K562 (cell line): ENCODE measurements around the gene SLC7A10. TPM values are rescaled to one million over a fixed set of nuclear protein-coding genes. Genes with fewer than 3 reads are reported as not detected.

Source experiments
- polyA plus RNA-seq, 8 experiments: library from polyadenylated mRNA; depleted of rRNA in 4 of 8; stranded (reverse) in 5 of 8; unstranded in 3 of 8; fragments of >200 nt; fragmentation: Nextera tagmentation in 2 of 8; fragmentation: Illumina TruSeq in 1 of 8; extraction: Ambion mirVana in 2 of 8; extraction: Trizol in 1 of 8; gene quantifications; 2 replicates each; pipeline versions ENCODE4 v1.2.1 to v1.2.3, GENCODE V29; 2011 to 2014; ENCODE audit warnings: inconsistent platforms in 1 of 8, missing spikeins in 1 of 8
- total RNA-seq, 7 experiments: library from RNA; depleted of rRNA in 6 of 7; stranded (reverse); fragments of >200 nt in 6 of 7; fragmentation: Illumina TruSeq in 2 of 7; extraction: Trizol in 2 of 7; gene quantifications; 2 replicates each; pipeline versions ENCODE4 v1.2.1 to v1.2.3, GENCODE V29; 2011 to 2021; ENCODE audit warnings: low replicate concordance in 1 of 7
- TF ChIP-seq, protein P1 (sequence below): fragments of 450-650 bp; IDR thresholded peaks from 2 replicates; pipeline ENCODE4 v1.6.1; 2016; ENCODE audit warnings: mild to moderate bottlenecking, moderate library complexity
- TF ChIP-seq, protein P2 (sequence below): fragments of 450-650 bp; IDR thresholded peaks from 2 replicates; pipeline ENCODE4 v1.6.1; 2016; ENCODE audit warnings: missing biosample characterization, missing genetic modification characterization
- TF ChIP-seq, protein P3 (sequence below): sonication (generic); formaldehyde crosslinking; IDR thresholded peaks from 2 replicates; pipeline ENCODE4 v1.8.0; 2022; ENCODE audit warnings: missing genetic modification reagents, mild to moderate bottlenecking, moderate library complexity, borderline replicate concordance
- TF ChIP-seq, protein P4 (sequence below), 2 experiments: fragments of 250-450 bp in 1 of 2; fragments of 450-650 bp in 1 of 2; sonication (Bioruptor Pico) in 1 of 2; IDR thresholded peaks; 2 replicates each; pipeline versions ENCODE4 v1.6.1 to v1.8.0; 2016 to 2021; ENCODE audit warnings: mild to moderate bottlenecking in 2 of 2, moderate library complexity in 2 of 2, missing compliant biosample characterization in 1 of 2, missing genetic modification characterization in 1 of 2
- TF ChIP-seq, protein P5 (sequence below): fragments of 250-450 bp; sonication (Bioruptor Pico); IDR thresholded peaks from 2 replicates; pipeline ENCODE4 v1.4.0; 2020

The SLC7A10 gene
- total and polyA plus RNA-seq, 9 of the 15 experiments (the other 6 are each of a cell fraction or from before 2014, with no cell fraction given): 0.07 TPM; not detected in 8

DNA sequence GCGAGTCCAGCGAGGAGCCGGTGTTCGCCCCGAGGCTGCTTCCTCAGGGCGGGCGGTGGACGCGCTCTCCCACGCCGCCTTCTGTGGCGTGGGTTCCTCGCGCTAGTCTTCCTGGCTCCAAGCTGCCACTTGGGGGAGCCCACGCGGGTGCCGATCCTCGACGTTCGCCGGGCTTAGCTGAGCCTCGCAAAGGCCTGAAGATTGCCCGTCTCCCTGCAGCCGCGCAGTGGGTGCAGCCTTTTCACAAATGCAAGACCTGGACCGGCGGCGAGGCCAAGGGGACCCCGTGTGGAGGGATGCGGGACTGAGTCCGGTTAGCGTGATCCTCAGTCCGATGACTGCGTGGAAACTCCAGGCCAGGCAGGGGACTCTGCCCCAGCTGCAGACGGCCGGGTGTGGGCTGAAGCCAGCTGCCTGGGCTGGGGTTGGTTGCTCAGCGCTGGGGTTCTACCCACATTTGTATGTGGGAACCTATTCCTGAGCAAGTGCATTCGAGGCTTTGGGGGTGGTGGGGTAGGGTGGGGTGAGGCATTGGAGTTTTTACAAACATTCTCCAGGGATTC is 48.2 kb downstream of the SLC7A10 start (continued):
- TF ChIP-seq, protein P1, sequence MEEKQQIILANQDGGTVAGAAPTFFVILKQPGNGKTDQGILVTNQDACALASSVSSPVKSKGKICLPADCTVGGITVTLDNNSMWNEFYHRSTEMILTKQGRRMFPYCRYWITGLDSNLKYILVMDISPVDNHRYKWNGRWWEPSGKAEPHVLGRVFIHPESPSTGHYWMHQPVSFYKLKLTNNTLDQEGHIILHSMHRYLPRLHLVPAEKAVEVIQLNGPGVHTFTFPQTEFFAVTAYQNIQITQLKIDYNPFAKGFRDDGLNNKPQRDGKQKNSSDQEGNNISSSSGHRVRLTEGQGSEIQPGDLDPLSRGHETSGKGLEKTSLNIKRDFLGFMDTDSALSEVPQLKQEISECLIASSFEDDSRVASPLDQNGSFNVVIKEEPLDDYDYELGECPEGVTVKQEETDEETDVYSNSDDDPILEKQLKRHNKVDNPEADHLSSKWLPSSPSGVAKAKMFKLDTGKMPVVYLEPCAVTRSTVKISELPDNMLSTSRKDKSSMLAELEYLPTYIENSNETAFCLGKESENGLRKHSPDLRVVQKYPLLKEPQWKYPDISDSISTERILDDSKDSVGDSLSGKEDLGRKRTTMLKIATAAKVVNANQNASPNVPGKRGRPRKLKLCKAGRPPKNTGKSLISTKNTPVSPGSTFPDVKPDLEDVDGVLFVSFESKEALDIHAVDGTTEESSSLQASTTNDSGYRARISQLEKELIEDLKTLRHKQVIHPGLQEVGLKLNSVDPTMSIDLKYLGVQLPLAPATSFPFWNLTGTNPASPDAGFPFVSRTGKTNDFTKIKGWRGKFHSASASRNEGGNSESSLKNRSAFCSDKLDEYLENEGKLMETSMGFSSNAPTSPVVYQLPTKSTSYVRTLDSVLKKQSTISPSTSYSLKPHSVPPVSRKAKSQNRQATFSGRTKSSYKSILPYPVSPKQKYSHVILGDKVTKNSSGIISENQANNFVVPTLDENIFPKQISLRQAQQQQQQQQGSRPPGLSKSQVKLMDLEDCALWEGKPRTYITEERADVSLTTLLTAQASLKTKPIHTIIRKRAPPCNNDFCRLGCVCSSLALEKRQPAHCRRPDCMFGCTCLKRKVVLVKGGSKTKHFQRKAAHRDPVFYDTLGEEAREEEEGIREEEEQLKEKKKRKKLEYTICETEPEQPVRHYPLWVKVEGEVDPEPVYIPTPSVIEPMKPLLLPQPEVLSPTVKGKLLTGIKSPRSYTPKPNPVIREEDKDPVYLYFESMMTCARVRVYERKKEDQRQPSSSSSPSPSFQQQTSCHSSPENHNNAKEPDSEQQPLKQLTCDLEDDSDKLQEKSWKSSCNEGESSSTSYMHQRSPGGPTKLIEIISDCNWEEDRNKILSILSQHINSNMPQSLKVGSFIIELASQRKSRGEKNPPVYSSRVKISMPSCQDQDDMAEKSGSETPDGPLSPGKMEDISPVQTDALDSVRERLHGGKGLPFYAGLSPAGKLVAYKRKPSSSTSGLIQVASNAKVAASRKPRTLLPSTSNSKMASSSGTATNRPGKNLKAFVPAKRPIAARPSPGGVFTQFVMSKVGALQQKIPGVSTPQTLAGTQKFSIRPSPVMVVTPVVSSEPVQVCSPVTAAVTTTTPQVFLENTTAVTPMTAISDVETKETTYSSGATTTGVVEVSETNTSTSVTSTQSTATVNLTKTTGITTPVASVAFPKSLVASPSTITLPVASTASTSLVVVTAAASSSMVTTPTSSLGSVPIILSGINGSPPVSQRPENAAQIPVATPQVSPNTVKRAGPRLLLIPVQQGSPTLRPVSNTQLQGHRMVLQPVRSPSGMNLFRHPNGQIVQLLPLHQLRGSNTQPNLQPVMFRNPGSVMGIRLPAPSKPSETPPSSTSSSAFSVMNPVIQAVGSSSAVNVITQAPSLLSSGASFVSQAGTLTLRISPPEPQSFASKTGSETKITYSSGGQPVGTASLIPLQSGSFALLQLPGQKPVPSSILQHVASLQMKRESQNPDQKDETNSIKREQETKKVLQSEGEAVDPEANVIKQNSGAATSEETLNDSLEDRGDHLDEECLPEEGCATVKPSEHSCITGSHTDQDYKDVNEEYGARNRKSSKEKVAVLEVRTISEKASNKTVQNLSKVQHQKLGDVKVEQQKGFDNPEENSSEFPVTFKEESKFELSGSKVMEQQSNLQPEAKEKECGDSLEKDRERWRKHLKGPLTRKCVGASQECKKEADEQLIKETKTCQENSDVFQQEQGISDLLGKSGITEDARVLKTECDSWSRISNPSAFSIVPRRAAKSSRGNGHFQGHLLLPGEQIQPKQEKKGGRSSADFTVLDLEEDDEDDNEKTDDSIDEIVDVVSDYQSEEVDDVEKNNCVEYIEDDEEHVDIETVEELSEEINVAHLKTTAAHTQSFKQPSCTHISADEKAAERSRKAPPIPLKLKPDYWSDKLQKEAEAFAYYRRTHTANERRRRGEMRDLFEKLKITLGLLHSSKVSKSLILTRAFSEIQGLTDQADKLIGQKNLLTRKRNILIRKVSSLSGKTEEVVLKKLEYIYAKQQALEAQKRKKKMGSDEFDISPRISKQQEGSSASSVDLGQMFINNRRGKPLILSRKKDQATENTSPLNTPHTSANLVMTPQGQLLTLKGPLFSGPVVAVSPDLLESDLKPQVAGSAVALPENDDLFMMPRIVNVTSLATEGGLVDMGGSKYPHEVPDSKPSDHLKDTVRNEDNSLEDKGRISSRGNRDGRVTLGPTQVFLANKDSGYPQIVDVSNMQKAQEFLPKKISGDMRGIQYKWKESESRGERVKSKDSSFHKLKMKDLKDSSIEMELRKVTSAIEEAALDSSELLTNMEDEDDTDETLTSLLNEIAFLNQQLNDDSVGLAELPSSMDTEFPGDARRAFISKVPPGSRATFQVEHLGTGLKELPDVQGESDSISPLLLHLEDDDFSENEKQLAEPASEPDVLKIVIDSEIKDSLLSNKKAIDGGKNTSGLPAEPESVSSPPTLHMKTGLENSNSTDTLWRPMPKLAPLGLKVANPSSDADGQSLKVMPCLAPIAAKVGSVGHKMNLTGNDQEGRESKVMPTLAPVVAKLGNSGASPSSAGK: peak; percentile 74
- TF ChIP-seq, protein P2, sequence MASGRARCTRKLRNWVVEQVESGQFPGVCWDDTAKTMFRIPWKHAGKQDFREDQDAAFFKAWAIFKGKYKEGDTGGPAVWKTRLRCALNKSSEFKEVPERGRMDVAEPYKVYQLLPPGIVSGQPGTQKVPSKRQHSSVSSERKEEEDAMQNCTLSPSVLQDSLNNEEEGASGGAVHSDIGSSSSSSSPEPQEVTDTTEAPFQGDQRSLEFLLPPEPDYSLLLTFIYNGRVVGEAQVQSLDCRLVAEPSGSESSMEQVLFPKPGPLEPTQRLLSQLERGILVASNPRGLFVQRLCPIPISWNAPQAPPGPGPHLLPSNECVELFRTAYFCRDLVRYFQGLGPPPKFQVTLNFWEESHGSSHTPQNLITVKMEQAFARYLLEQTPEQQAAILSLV (tag): no peak
- TF ChIP-seq, protein P3, sequence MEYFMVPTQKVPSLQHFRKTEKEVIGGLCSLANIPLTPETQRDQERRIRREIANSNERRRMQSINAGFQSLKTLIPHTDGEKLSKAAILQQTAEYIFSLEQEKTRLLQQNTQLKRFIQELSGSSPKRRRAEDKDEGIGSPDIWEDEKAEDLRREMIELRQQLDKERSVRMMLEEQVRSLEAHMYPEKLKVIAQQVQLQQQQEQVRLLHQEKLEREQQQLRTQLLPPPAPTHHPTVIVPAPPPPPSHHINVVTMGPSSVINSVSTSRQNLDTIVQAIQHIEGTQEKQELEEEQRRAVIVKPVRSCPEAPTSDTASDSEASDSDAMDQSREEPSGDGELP (CRISPR knock-in tag): peak; percentile 63; the same call in 1 of the 2 replicates
- TF ChIP-seq, protein P4, sequence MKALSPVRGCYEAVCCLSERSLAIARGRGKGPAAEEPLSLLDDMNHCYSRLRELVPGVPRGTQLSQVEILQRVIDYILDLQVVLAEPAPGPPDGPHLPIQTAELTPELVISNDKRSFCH (CRISPR knock-in tag; IDR thresholded peaks at IDR 0.05): no peak
- TF ChIP-seq, protein P4 (tag; IDR thresholded peaks at IDR 0.05): 0 out of 2 replicates have a peak, but pooled peaks have one; percentile 34
- TF ChIP-seq, protein P5, sequence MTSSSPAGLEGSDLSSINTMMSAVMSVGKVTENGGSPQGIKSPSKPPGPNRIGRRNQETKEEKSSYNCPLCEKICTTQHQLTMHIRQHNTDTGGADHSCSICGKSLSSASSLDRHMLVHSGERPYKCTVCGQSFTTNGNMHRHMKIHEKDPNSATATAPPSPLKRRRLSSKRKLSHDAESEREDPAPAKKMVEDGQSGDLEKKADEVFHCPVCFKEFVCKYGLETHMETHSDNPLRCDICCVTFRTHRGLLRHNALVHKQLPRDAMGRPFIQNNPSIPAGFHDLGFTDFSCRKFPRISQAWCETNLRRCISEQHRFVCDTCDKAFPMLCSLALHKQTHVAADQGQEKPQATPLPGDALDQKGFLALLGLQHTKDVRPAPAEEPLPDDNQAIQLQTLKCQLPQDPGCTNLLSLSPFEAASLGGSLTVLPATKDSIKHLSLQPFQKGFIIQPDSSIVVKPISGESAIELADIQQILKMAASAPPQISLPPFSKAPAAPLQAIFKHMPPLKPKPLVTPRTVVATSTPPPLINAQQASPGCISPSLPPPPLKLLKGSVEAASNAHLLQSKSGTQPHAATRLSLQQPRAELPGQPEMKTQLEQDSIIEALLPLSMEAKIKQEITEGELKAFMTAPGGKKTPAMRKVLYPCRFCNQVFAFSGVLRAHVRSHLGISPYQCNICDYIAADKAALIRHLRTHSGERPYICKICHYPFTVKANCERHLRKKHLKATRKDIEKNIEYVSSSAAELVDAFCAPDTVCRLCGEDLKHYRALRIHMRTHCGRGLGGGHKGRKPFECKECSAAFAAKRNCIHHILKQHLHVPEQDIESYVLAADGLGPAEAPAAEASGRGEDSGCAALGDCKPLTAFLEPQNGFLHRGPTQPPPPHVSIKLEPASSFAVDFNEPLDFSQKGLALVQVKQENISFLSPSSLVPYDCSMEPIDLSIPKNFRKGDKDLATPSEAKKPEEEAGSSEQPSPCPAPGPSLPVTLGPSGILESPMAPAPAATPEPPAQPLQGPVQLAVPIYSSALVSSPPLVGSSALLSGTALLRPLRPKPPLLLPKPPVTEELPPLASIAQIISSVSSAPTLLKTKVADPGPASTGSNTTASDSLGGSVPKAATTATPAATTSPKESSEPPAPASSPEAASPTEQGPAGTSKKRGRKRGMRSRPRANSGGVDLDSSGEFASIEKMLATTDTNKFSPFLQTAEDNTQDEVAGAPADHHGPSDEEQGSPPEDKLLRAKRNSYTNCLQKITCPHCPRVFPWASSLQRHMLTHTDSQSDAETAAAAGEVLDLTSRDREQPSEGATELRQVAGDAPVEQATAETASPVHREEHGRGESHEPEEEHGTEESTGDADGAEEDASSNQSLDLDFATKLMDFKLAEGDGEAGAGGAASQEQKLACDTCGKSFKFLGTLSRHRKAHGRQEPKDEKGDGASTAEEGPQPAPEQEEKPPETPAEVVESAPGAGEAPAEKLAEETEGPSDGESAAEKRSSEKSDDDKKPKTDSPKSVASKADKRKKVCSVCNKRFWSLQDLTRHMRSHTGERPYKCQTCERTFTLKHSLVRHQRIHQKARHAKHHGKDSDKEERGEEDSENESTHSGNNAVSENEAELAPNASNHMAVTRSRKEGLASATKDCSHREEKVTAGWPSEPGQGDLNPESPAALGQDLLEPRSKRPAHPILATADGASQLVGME (CRISPR knock-in tag): peak; percentile 91; the same call in 1 of the 2 replicates
